ENCODE measurements around the gene STAB1. TPM values are rescaled to one million over a fixed set of nuclear protein-coding genes. Genes with fewer than 3 reads are reported as not detected.

STAB1 gene
- total and polyA plus RNA-seq, 2 experiments from 2014 or later, result 0.90 to 1.9 TPM

DNA sequence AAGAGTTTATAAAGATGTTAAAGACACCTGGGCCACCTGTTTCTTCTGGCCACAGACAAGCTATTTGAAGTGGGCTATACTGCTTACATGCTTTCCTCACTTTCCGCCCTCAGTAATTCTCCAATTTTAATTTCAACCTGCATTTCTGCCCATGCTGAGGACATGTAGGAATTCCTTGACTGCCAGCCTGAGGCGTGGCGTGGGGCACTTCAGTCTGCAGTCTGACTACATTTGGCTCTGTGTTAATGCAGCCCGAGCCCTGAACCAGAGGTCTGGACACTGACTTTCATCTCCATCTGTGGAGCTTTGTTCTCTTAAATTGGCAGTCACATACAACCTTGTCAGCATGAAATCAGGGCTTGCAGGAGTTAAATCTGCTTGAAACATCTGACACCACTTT, 49.8 kb downstream of the STAB1 start:
- Mint-ChIP-seq H3K36me3 (ENCODE audit: low read depth) (peaks cover 31% of the 10 kb centered on the region; the same call in 2 of the 3 replicates), H3K9me3 (no peaks in the 10 kb centered on the region), H3K27ac (no peak overlapping the region), H3K27me3 (ENCODE audit: insufficient read depth, low read depth, poor library complexity) (no peaks in the 10 kb centered on the region), H3K4me3 (no peak overlapping the region), H3K4me1 (no peaks in the 10 kb centered on the region; the same call in 2 of the 3 replicates)
- Histone ChIP-seq H3K4me3 (no peak overlapping the region), H4K20me1 (replicated peaks; ENCODE audit: insufficient read depth) (peaks cover 35% of the 10 kb centered on the region), H3K79me2 (replicated peaks; ENCODE audit: insufficient read depth) (peaks cover 2% of the 10 kb centered on the region), H3K9me2 (ENCODE audit: insufficient read depth) (no peaks in the 10 kb centered on the region), H3K36me3 (ENCODE audit: insufficient read depth) (peaks cover 19% of the 10 kb centered on the region), H3K27ac (ENCODE audit: low read depth) (peak overlapping the region; percentile 6; the same call in 1 of the 2 replicates), H3K27me3 (ENCODE audit: insufficient read depth) (no peaks in the 10 kb centered on the region), H3K4me2 (no peak overlapping the region), H3K4me1 (ENCODE audit: insufficient read depth) (no peaks in the 10 kb centered on the region), H2AFZ (no peak overlapping the region), H3F3A (replicated peaks; ENCODE audit: low read depth) (no peaks in the 10 kb centered on the region; the same call in 1 of the 2 replicates)
- DNase-seq (ENCODE audit: low spot score), result no peak
- no peak for ATAC-seq
- no peak for TF ChIP-seq EZH2phosphoT487 (IDR thresholded peaks at IDR 0.05; ENCODE audit: unreplicated experiment)
- TF ChIP-seq, protein P1, sequence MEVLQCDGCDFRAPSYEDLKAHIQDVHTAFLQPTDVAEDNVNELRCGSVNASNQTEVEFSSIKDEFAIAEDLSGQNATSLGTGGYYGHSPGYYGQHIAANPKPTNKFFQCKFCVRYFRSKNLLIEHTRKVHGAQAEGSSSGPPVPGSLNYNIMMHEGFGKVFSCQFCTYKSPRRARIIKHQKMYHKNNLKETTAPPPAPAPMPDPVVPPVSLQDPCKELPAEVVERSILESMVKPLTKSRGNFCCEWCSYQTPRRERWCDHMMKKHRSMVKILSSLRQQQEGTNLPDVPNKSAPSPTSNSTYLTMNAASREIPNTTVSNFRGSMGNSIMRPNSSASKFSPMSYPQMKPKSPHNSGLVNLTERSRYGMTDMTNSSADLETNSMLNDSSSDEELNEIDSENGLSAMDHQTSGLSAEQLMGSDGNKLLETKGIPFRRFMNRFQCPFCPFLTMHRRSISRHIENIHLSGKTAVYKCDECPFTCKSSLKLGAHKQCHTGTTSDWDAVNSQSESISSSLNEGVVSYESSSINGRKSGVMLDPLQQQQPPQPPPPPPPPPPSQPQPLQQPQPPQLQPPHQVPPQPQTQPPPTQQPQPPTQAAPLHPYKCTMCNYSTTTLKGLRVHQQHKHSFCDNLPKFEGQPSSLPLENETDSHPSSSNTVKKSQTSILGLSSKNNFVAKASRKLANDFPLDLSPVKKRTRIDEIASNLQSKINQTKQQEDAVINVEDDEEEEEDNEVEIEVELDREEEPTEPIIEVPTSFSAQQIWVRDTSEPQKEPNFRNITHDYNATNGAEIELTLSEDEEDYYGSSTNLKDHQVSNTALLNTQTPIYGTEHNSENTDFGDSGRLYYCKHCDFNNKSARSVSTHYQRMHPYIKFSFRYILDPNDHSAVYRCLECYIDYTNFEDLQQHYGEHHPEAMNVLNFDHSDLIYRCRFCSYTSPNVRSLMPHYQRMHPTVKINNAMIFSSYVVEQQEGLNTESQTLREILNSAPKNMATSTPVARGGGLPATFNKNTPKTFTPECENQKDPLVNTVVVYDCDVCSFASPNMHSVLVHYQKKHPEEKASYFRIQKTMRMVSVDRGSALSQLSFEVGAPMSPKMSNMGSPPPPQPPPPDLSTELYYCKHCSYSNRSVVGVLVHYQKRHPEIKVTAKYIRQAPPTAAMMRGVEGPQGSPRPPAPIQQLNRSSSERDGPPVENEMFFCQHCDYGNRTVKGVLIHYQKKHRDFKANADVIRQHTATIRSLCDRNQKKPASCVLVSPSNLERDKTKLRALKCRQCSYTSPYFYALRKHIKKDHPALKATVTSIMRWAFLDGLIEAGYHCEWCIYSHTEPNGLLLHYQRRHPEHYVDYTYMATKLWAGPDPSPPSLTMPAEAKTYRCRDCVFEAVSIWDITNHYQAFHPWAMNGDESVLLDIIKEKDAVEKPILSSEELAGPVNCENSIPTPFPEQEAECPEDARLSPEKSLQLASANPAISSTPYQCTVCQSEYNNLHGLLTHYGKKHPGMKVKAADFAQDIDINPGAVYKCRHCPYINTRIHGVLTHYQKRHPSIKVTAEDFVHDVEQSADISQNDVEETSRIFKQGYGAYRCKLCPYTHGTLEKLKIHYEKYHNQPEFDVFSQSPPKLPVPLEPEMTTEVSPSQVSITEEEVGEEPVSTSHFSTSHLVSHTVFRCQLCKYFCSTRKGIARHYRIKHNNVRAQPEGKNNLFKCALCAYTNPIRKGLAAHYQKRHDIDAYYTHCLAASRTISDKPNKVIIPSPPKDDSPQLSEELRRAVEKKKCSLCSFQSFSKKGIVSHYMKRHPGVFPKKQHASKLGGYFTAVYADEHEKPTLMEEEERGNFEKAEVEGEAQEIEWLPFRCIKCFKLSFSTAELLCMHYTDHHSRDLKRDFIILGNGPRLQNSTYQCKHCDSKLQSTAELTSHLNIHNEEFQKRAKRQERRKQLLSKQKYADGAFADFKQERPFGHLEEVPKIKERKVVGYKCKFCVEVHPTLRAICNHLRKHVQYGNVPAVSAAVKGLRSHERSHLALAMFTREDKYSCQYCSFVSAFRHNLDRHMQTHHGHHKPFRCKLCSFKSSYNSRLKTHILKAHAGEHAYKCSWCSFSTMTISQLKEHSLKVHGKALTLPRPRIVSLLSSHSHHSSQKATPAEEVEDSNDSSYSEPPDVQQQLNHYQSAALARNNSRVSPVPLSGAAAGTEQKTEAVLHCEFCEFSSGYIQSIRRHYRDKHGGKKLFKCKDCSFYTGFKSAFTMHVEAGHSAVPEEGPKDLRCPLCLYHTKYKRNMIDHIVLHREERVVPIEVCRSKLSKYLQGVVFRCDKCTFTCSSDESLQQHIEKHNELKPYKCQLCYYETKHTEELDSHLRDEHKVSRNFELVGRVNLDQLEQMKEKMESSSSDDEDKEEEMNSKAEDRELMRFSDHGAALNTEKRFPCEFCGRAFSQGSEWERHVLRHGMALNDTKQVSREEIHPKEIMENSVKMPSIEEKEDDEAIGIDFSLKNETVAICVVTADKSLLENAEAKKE (CRISPR knock-in tag; IDR thresholded peaks at IDR 0.05), result no peak
- TF ChIP-seq, protein P2, sequence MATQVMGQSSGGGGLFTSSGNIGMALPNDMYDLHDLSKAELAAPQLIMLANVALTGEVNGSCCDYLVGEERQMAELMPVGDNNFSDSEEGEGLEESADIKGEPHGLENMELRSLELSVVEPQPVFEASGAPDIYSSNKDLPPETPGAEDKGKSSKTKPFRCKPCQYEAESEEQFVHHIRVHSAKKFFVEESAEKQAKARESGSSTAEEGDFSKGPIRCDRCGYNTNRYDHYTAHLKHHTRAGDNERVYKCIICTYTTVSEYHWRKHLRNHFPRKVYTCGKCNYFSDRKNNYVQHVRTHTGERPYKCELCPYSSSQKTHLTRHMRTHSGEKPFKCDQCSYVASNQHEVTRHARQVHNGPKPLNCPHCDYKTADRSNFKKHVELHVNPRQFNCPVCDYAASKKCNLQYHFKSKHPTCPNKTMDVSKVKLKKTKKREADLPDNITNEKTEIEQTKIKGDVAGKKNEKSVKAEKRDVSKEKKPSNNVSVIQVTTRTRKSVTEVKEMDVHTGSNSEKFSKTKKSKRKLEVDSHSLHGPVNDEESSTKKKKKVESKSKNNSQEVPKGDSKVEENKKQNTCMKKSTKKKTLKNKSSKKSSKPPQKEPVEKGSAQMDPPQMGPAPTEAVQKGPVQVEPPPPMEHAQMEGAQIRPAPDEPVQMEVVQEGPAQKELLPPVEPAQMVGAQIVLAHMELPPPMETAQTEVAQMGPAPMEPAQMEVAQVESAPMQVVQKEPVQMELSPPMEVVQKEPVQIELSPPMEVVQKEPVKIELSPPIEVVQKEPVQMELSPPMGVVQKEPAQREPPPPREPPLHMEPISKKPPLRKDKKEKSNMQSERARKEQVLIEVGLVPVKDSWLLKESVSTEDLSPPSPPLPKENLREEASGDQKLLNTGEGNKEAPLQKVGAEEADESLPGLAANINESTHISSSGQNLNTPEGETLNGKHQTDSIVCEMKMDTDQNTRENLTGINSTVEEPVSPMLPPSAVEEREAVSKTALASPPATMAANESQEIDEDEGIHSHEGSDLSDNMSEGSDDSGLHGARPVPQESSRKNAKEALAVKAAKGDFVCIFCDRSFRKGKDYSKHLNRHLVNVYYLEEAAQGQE (IDR thresholded peaks at IDR 0.05; ENCODE audit: unreplicated experiment), result no peak
- TF ChIP-seq POLR2AphosphoS5 (IDR thresholded peaks at IDR 0.05; ENCODE audit: low read depth), result no peak
- TF ChIP-seq, protein P3, sequence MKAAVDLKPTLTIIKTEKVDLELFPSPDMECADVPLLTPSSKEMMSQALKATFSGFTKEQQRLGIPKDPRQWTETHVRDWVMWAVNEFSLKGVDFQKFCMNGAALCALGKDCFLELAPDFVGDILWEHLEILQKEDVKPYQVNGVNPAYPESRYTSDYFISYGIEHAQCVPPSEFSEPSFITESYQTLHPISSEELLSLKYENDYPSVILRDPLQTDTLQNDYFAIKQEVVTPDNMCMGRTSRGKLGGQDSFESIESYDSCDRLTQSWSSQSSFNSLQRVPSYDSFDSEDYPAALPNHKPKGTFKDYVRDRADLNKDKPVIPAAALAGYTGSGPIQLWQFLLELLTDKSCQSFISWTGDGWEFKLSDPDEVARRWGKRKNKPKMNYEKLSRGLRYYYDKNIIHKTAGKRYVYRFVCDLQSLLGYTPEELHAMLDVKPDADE (IDR thresholded peaks at IDR 0.05), result no peak
- TF ChIP-seq EZH2 (IDR thresholded peaks at IDR 0.05; ENCODE audit: low read depth, unreplicated experiment), result no peak
- no peak for TF ChIP-seq ZNF331 (CRISPR knock-in tag; IDR thresholded peaks at IDR 0.05; ENCODE audit: low read depth)
- no peak for TF ChIP-seq CREB1 (CRISPR knock-in tag; IDR thresholded peaks at IDR 0.05; ENCODE audit: low read depth)
- TF ChIP-seq JUNB (IDR thresholded peaks at IDR 0.05; ENCODE audit: unreplicated experiment), result no peak
- TF ChIP-seq STAT1 (IDR thresholded peaks at IDR 0.05; ENCODE audit: unreplicated experiment), result no peak
- no peak for TF ChIP-seq NANOG (IDR thresholded peaks at IDR 0.05; ENCODE audit: borderline replicate concordance)
- TF ChIP-seq ZNF114 (CRISPR knock-in tag; IDR thresholded peaks at IDR 0.05), result no peak
- TF ChIP-seq, protein P4, sequence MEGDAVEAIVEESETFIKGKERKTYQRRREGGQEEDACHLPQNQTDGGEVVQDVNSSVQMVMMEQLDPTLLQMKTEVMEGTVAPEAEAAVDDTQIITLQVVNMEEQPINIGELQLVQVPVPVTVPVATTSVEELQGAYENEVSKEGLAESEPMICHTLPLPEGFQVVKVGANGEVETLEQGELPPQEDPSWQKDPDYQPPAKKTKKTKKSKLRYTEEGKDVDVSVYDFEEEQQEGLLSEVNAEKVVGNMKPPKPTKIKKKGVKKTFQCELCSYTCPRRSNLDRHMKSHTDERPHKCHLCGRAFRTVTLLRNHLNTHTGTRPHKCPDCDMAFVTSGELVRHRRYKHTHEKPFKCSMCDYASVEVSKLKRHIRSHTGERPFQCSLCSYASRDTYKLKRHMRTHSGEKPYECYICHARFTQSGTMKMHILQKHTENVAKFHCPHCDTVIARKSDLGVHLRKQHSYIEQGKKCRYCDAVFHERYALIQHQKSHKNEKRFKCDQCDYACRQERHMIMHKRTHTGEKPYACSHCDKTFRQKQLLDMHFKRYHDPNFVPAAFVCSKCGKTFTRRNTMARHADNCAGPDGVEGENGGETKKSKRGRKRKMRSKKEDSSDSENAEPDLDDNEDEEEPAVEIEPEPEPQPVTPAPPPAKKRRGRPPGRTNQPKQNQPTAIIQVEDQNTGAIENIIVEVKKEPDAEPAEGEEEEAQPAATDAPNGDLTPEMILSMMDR (conservative IDR thresholded peaks at IDR 0.05; ENCODE audit: low read depth in 2 of 2), result no peak
